ENCODE measurements around the gene SUN3.

Gene SUN3

DNA sequence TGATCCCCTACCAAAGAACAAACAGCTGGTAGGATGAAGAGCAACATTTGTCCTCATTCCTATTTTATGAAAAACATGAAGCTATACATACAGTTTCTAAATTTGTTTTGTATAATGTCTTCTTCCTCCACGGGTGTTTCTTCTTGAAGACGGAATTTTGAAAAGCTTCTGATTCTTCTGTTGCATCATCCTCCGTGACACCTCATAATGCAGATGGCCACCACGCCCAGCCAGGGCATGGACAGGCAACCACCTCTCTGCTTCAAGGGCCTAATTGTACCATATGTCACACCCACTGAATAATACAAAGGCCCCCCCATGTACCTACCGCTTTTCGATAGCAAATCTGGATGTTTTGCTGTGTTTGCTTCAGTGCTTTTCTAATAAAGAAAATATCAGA lies at the start of gene SUN3:
TSS of gene SUN3 (minus strand) at position 170 of the 400 bp plus-strand sequence. CDS start at position 1, 169 bp downstream.
- Histone ChIP-seq H3K4me2 (ENCODE audit: low read length) (no peak within 1 kb of the TSS), H3K79me2 (ENCODE audit: insufficient read depth, low read length) (no peaks in the 10 kb centered on the region), H3K4me1 (ENCODE audit: insufficient read depth, low read length, severe bottlenecking) (no peaks in the 10 kb centered on the region), H3K27me3 (ENCODE audit: insufficient read depth, low read length) (peaks cover 7% of the 10 kb centered on the region; the same call in 1 of the 2 replicates), H4K20me1 (ENCODE audit: insufficient read depth, low read length) (no peaks in the 10 kb centered on the region), H3K4me3 (ENCODE audit: low read depth, low read length, poor library complexity, severe bottlenecking) (no peak within 1 kb of the TSS), H3K27ac (ENCODE audit: low read depth, low read length, poor library complexity, severe bottlenecking) (no peak within 1 kb of the TSS), H3K9me3 (ENCODE audit: low read length) (0 out of 2 replicates have a peak, but pooled peaks cover 2% of the 10 kb centered on the region), H3F3A (ENCODE audit: insufficient read depth, low read length) (no peaks in the 10 kb centered on the region), H3K36me3 (ENCODE audit: insufficient read depth, low read length) (no peaks in the 10 kb centered on the region), H2AFZ (ENCODE audit: low read length) (no peak within 1 kb of the TSS), H3K9ac (ENCODE audit: low read length) (no peak within 1 kb of the TSS), H3K9me2 (ENCODE audit: low read depth, low read length) (no peaks in the 10 kb centered on the region)
- no peak for TF ChIP-seq CTCF (IDR thresholded peaks at IDR 0.05; ENCODE audit: low read length)
- TF ChIP-seq EZH2 (IDR thresholded peaks at IDR 0.05; ENCODE audit: borderline replicate concordance, low read length) = no peak

GRCh38 chr7:48078470-48078869 lies 49.6 kb upstream of the SUN3 start:
- Histone ChIP-seq H3F3A (ENCODE audit: insufficient read depth, low read length) (no peaks in the 10 kb centered on the region), H3K4me3 (ENCODE audit: low read depth, low read length, poor library complexity, severe bottlenecking) (no peak overlapping the region), H3K27me3 (ENCODE audit: insufficient read depth, low read length) (no peaks in the 10 kb centered on the region; the same call in 1 of the 2 replicates), H3K36me3 (ENCODE audit: insufficient read depth, low read length) (no peaks in the 10 kb centered on the region), H3K79me2 (ENCODE audit: insufficient read depth, low read length) (no peaks in the 10 kb centered on the region), H3K9me2 (ENCODE audit: low read depth, low read length) (no peaks in the 10 kb centered on the region), H4K20me1 (ENCODE audit: insufficient read depth, low read length) (no peaks in the 10 kb centered on the region), H3K9ac (ENCODE audit: low read length) (no peak overlapping the region), H3K4me1 (ENCODE audit: insufficient read depth, low read length, severe bottlenecking) (no peaks in the 10 kb centered on the region), H2AFZ (ENCODE audit: low read length) (no peak overlapping the region), H3K4me2 (ENCODE audit: low read length) (no peak overlapping the region), H3K27ac (ENCODE audit: low read depth, low read length, poor library complexity, severe bottlenecking) (no peak overlapping the region), H3K9me3 (ENCODE audit: low read length) (no peaks in the 10 kb centered on the region)
- TF ChIP-seq EZH2 (IDR thresholded peaks at IDR 0.05; ENCODE audit: borderline replicate concordance, low read length) (no peak), CTCF (IDR thresholded peaks at IDR 0.05; ENCODE audit: low read length) (no peak)

DNA sequence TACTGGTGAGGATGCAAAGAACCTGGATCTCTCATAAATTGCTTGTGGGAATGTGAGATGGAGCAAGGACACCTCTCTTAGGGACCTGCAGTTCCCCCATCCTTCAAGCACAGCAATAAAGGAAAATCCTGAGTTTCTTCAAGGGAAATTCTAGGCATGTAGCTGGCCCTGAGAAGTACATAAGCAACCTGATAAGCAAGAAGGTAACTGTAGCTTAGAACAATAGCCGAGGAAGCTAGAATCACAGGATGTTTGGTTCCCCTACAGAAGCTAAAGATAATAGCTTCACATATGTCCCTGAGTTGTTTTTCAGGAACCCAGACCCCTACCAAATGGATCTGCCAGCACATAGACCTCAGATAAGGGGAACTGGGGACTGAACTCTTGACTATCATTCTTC lies 48.5 kb upstream of the SUN3 start:
- Histone ChIP-seq H3K9ac (ENCODE audit: low read length) (no peak overlapping the region), H3K27me3 (ENCODE audit: insufficient read depth, low read length) (no peaks in the 10 kb centered on the region; the same call in 1 of the 2 replicates), H3K36me3 (ENCODE audit: insufficient read depth, low read length) (no peaks in the 10 kb centered on the region), H3K79me2 (ENCODE audit: insufficient read depth, low read length) (no peaks in the 10 kb centered on the region), H3K9me3 (ENCODE audit: low read length) (no peaks in the 10 kb centered on the region), H2AFZ (ENCODE audit: low read length) (no peak overlapping the region), H3K27ac (ENCODE audit: low read depth, low read length, poor library complexity, severe bottlenecking) (no peak overlapping the region), H3K9me2 (ENCODE audit: low read depth, low read length) (no peaks in the 10 kb centered on the region), H4K20me1 (ENCODE audit: insufficient read depth, low read length) (no peaks in the 10 kb centered on the region), H3F3A (ENCODE audit: insufficient read depth, low read length) (no peaks in the 10 kb centered on the region), H3K4me2 (ENCODE audit: low read length) (no peak overlapping the region), H3K4me1 (ENCODE audit: insufficient read depth, low read length, severe bottlenecking) (no peaks in the 10 kb centered on the region), H3K4me3 (ENCODE audit: low read depth, low read length, poor library complexity, severe bottlenecking) (no peak overlapping the region)
- TF ChIP-seq CTCF (IDR thresholded peaks at IDR 0.05; ENCODE audit: low read length) = no peak
- TF ChIP-seq EZH2 (IDR thresholded peaks at IDR 0.05; ENCODE audit: borderline replicate concordance, low read length) = no peak

Data from OCI-LY1 (cell line).